ENCODE results near the gene HMGXB3.
A peak's percentile ranks its signal among the peaks of the same experiment; 100 is the strongest.

- TF ChIP-seq, protein P1, sequence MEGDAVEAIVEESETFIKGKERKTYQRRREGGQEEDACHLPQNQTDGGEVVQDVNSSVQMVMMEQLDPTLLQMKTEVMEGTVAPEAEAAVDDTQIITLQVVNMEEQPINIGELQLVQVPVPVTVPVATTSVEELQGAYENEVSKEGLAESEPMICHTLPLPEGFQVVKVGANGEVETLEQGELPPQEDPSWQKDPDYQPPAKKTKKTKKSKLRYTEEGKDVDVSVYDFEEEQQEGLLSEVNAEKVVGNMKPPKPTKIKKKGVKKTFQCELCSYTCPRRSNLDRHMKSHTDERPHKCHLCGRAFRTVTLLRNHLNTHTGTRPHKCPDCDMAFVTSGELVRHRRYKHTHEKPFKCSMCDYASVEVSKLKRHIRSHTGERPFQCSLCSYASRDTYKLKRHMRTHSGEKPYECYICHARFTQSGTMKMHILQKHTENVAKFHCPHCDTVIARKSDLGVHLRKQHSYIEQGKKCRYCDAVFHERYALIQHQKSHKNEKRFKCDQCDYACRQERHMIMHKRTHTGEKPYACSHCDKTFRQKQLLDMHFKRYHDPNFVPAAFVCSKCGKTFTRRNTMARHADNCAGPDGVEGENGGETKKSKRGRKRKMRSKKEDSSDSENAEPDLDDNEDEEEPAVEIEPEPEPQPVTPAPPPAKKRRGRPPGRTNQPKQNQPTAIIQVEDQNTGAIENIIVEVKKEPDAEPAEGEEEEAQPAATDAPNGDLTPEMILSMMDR (IDR thresholded peaks at IDR 0.05), result peak in 1 of 5 experiments; percentile 24
- peak; percentile 89 to 95 for TF ChIP-seq POLR2A (IDR thresholded peaks at IDR 0.05)
Measured at GRCh38 chr5:149960272-149961185, 40.0 kb upstream of the HMGXB3 start, which contains the start of gene SLC26A2.

Data from tibial nerve (tissue), 3 donors.